ENCODE results near the gene TRAF2.

The TRAF2 gene

GRCh38 chr9:136965771-136966484 is 79.6 kb downstream of the TRAF2 start:
- DNase-seq: no peak

GRCh38 chr9:136968333-136969127 is 82.2 kb downstream of the TRAF2 start:
- DNase-seq: no peak

- no peak for DNase-seq
These were observed 82.8 kb downstream of the TRAF2 start for GRCh38 chr9:136969150-136969549.

- no peak for DNase-seq
These were observed 83.5 kb downstream of the TRAF2 start for GRCh38 chr9:136969774-136970173.

GRCh38 chr9:136970361-136970760 is 84.0 kb downstream of the TRAF2 start:
- DNase-seq: no peak

GRCh38 chr9:136971746-136972145 is 85.4 kb downstream of the TRAF2 start:
- DNase-seq: no peak

- DNase-seq: no peak
These were observed 86.0 kb downstream of the TRAF2 start for GRCh38 chr9:136972335-136972734.

- DNase-seq: no peak
These were observed 86.4 kb downstream of the TRAF2 start for GRCh38 chr9:136972743-136973142.

GRCh38 chr9:136973618-136974617 is 87.6 kb downstream of the TRAF2 start:
- DNase-seq: no peak

- DNase-seq: peak; percentile 67
These were observed 88.7 kb downstream of the TRAF2 start for GRCh38 chr9:136974817-136975535.

- peak; percentile 96 for DNase-seq
These were observed 89.3 kb downstream of the TRAF2 start for GRCh38 chr9:136975644-136976043.
